ENCODE measurements around the gene TRIM28. TPM values are rescaled to one million over a fixed set of nuclear protein-coding genes. Genes with fewer than 3 reads are reported as not detected.
A peak's percentile ranks its signal among the peaks of the same experiment; 100 is the strongest.

TRIM28 gene
- total and polyA plus RNA-seq, 2 donors (not counting 1 experiment from before 2014, with no cell fraction given) = 160 to 325 TPM

DNA sequence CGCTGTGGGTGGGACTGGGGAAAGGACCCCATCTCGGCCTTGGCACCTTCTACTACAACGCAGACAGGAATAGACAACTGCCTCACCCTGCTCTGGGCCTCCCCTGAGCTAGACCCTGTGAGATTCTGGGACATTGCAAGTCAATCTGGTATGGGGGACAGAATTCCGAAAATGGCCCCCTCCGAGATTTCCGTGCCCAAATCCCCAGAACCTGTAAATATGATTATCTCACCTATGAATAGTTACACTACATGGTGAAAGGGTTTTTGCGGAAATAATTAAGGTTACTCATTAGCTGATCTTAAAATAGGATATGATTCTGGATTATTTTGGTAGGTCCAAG is 23.6 kb upstream of the TRIM28 start:
- H3K4me1 ChIP-seq (ENCODE audit: control insufficient read depth, extremely low read depth, insufficient read depth, low read length) = peaks cover 9% of the 10 kb centered on the region
- peak overlapping the region; percentile 83 to 97 (median 92) for H3K4me3 ChIP-seq (replicated peaks in 1 of 4; ENCODE audit: control extremely low read depth in 1 of 4, insufficient read depth in 1 of 4, low read depth in 3 of 4, low read length in 4 of 4)
- peaks cover 9% of the 10 kb centered on the region for H3K36me3 ChIP-seq (ENCODE audit: control insufficient read depth, insufficient read depth, low read length)
- peak overlapping the region; percentile 95 for H3K9ac ChIP-seq (ENCODE audit: insufficient read depth, low read length)
- no peak for DNase-seq (ENCODE audit: low read depth in 2 of 2)
- no peaks in the 10 kb centered on the region for H4K20me1 ChIP-seq (ENCODE audit: control insufficient read depth, extremely low read depth, insufficient read depth, low read length)
- H3K9me3 ChIP-seq (ENCODE audit: control insufficient read depth, insufficient read depth, low read depth, low read length) = no peaks in the 10 kb centered on the region
- no peak for TF ChIP-seq EZH2 (IDR thresholded peaks at IDR 0.05; ENCODE audit: low read length, missing control alignments)
- TF ChIP-seq, protein P1, sequence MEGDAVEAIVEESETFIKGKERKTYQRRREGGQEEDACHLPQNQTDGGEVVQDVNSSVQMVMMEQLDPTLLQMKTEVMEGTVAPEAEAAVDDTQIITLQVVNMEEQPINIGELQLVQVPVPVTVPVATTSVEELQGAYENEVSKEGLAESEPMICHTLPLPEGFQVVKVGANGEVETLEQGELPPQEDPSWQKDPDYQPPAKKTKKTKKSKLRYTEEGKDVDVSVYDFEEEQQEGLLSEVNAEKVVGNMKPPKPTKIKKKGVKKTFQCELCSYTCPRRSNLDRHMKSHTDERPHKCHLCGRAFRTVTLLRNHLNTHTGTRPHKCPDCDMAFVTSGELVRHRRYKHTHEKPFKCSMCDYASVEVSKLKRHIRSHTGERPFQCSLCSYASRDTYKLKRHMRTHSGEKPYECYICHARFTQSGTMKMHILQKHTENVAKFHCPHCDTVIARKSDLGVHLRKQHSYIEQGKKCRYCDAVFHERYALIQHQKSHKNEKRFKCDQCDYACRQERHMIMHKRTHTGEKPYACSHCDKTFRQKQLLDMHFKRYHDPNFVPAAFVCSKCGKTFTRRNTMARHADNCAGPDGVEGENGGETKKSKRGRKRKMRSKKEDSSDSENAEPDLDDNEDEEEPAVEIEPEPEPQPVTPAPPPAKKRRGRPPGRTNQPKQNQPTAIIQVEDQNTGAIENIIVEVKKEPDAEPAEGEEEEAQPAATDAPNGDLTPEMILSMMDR (conservative IDR thresholded peaks at IDR 0.05 in 1 of 2, IDR thresholded peaks at IDR 0.05 in 1 of 2; ENCODE audit: low read depth in 1 of 2, low read length in 2 of 2) = no peak
- no peaks in the 10 kb centered on the region for H3K27me3 ChIP-seq (ENCODE audit: control insufficient read depth, insufficient read depth, low read length)
- H3K79me2 ChIP-seq (ENCODE audit: control insufficient read depth, insufficient read depth, low read length) = peaks cover 33% of the 10 kb centered on the region
- H3K4me2 ChIP-seq (ENCODE audit: extremely low read depth, insufficient read depth, low read length) = peak overlapping the region; percentile 99
- H3K27ac ChIP-seq (ENCODE audit: insufficient read depth, low read length) = peak overlapping the region; percentile 94
- peak overlapping the region; percentile 92 for H2AFZ ChIP-seq (ENCODE audit: low read length)

DNA sequence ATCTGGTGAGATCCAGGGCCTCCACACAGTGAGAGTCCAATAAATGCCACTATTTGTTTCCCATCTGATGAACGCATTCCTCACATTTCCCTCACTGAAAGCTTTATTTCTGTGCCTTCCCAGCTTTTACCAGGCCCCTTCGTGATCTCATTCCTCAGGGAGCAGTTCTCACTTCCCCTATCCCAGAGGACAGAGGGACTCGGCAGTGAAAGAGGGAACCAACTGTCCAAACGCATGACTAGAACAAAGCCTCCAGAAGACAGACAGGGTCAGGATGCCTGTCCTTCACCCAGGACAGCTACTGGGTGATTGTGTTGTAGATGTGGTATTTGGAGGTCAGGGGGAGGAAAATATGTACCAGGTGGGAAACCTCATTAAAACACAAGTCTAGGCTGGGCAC is 22.2 kb upstream of the TRIM28 start:
- Histone ChIP-seq H3K9ac (ENCODE audit: insufficient read depth, low read length) (no peak overlapping the region), H2AFZ (ENCODE audit: low read length) (no peak overlapping the region)

GRCh38 chr19:58522709-58523108 is 21.2 kb upstream of the TRIM28 start:
- H3K4me3 ChIP-seq (replicated peaks in 1 of 4; ENCODE audit: control extremely low read depth in 1 of 4, insufficient read depth in 1 of 4, low read depth in 3 of 4, low read length in 4 of 4) = no peak overlapping the region
- H3K79me2 ChIP-seq (ENCODE audit: control insufficient read depth, insufficient read depth, low read length) = peaks cover 14% of the 10 kb centered on the region
- H3K36me3 ChIP-seq (ENCODE audit: control insufficient read depth, insufficient read depth, low read length) = no peaks in the 10 kb centered on the region
- H3K9me3 ChIP-seq (ENCODE audit: control insufficient read depth, insufficient read depth, low read depth, low read length) = no peaks in the 10 kb centered on the region
- no peak for TF ChIP-seq EZH2 (IDR thresholded peaks at IDR 0.05; ENCODE audit: low read length, missing control alignments)
- TF ChIP-seq, protein P1 (conservative IDR thresholded peaks at IDR 0.05 in 1 of 2, IDR thresholded peaks at IDR 0.05 in 1 of 2; ENCODE audit: low read depth in 1 of 2, low read length in 2 of 2) = no peak
- H4K20me1 ChIP-seq (ENCODE audit: control insufficient read depth, extremely low read depth, insufficient read depth, low read length) = no peaks in the 10 kb centered on the region
- no peak overlapping the region for H3K27ac ChIP-seq (ENCODE audit: insufficient read depth, low read length)
- no peak overlapping the region for H3K9ac ChIP-seq (ENCODE audit: insufficient read depth, low read length)
- no peak for DNase-seq (ENCODE audit: low read depth in 2 of 2)
- no peak overlapping the region for H3K4me2 ChIP-seq (ENCODE audit: extremely low read depth, insufficient read depth, low read length)
- no peaks in the 10 kb centered on the region for H3K27me3 ChIP-seq (ENCODE audit: control insufficient read depth, insufficient read depth, low read length)
- H2AFZ ChIP-seq (ENCODE audit: low read length) = no peak overlapping the region
- peaks cover 9% of the 10 kb centered on the region for H3K4me1 ChIP-seq (ENCODE audit: control insufficient read depth, extremely low read depth, insufficient read depth, low read length)

More for the DNA sequence above, 22.2 kb upstream of the TRIM28 start:
- no peak overlapping the region for H3K4me3 ChIP-seq (replicated peaks in 1 of 4; ENCODE audit: control extremely low read depth in 1 of 4, insufficient read depth in 1 of 4, low read depth in 3 of 4, low read length in 4 of 4)
- H3K27ac ChIP-seq (ENCODE audit: insufficient read depth, low read length) = no peak overlapping the region
- H3K4me2 ChIP-seq (ENCODE audit: extremely low read depth, insufficient read depth, low read length) = no peak overlapping the region
- H3K36me3 ChIP-seq (ENCODE audit: control insufficient read depth, insufficient read depth, low read length) = peaks cover 9% of the 10 kb centered on the region
- H3K27me3 ChIP-seq (ENCODE audit: control insufficient read depth, insufficient read depth, low read length) = no peaks in the 10 kb centered on the region
- no peak for DNase-seq (ENCODE audit: low read depth in 2 of 2)
- peaks cover 25% of the 10 kb centered on the region for H3K79me2 ChIP-seq (ENCODE audit: control insufficient read depth, insufficient read depth, low read length)
- H3K9me3 ChIP-seq (ENCODE audit: control insufficient read depth, insufficient read depth, low read depth, low read length) = no peaks in the 10 kb centered on the region
- TF ChIP-seq, protein P1 (conservative IDR thresholded peaks at IDR 0.05 in 1 of 2, IDR thresholded peaks at IDR 0.05 in 1 of 2; ENCODE audit: low read depth in 1 of 2, low read length in 2 of 2) = no peak
- TF ChIP-seq EZH2 (IDR thresholded peaks at IDR 0.05; ENCODE audit: low read length, missing control alignments) = no peak
- H4K20me1 ChIP-seq (ENCODE audit: control insufficient read depth, extremely low read depth, insufficient read depth, low read length) = no peaks in the 10 kb centered on the region
- peaks cover 9% of the 10 kb centered on the region for H3K4me1 ChIP-seq (ENCODE audit: control insufficient read depth, extremely low read depth, insufficient read depth, low read length)
